Omental fat pad (tissue), 4 donors: ENCODE results near the gene TAS2R19. TPM values are rescaled to one million over a fixed set of nuclear protein-coding genes. Genes with fewer than 3 reads are reported as not detected.

ENCODE experiments used
- ATAC-seq: fragments of 150-250 bp; one replicate; pipeline ENCODE4 v1.9.1; 2016; ENCODE audit warnings: mild to moderate bottlenecking, moderate library complexity; ENCODE audit not compliant: low FRiP score
- DNase-seq: peaks from one replicate; pipeline ENCODE4 v3.0.0-alpha.2; 2019; ENCODE audit warnings: low spot score
- total RNA-seq, 4 donors: library from RNA; depleted of rRNA; stranded (reverse); fragments of >200 nt; gene quantifications; one replicate each; pipeline ENCODE4 v1.1.0, GENCODE V29; 2016
- TF ChIP-seq, protein P1 (sequence below), 3 donors: fragments of 450-650 bp; IDR thresholded peaks; one replicate each; pipeline ENCODE4 v1.5.1; 2016 to 2017; ENCODE audit warnings: antibody characterized with exemption in 3 of 3, mild to moderate bottlenecking in 3 of 3, moderate library complexity in 2 of 3

The TAS2R19 gene
- total RNA-seq, 4 donors from 2014 or later = 3.2 to 10.7 (median 7.1) TPM

DNA sequence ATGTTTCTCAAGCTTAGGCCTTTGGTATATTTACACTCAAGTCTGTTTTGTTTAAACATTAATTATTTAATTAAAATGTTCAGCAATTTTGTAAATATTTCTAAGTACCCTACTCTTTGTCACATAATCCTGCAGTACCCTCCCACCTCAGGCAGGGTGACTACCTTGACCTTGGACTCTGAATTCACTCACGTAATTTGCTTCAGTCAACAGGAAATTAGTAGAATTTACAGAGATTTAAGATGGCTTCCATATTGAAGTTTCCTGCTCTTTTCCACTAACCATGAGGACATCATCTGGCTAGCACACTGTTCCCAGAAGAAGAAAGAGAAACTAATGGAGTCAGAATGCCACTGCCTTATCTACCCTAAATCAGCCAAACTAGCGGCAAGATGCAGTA lies 967 bp upstream of the TAS2R19 start:
- DNase-seq = no peak
- TF ChIP-seq, protein P1, sequence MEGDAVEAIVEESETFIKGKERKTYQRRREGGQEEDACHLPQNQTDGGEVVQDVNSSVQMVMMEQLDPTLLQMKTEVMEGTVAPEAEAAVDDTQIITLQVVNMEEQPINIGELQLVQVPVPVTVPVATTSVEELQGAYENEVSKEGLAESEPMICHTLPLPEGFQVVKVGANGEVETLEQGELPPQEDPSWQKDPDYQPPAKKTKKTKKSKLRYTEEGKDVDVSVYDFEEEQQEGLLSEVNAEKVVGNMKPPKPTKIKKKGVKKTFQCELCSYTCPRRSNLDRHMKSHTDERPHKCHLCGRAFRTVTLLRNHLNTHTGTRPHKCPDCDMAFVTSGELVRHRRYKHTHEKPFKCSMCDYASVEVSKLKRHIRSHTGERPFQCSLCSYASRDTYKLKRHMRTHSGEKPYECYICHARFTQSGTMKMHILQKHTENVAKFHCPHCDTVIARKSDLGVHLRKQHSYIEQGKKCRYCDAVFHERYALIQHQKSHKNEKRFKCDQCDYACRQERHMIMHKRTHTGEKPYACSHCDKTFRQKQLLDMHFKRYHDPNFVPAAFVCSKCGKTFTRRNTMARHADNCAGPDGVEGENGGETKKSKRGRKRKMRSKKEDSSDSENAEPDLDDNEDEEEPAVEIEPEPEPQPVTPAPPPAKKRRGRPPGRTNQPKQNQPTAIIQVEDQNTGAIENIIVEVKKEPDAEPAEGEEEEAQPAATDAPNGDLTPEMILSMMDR (IDR thresholded peaks at IDR 0.05) = no peak
- ATAC-seq = no peak

DNA sequence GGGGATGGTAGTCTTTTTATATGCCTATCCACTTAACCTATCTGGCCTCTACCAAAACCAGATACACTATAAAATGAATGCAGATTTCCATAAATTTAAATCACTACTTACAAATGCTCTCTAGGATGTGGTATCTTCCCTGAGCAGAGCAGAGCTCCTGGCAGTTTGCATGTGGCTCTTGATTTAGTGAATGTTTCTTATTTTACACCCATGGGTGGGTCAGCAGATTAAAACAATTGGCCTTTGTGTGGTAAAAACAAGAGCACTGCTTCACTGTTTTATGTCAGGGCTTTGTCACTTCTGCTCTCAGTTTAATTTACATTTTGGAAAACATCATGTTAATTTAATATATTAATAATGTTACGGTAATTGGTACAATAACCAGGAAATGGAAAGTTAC lies 5.5 kb downstream of the TAS2R19 start:
- ATAC-seq (no peak), DNase-seq (no peak)
- TF ChIP-seq, protein P1 (IDR thresholded peaks at IDR 0.05) = no peak

DNA sequence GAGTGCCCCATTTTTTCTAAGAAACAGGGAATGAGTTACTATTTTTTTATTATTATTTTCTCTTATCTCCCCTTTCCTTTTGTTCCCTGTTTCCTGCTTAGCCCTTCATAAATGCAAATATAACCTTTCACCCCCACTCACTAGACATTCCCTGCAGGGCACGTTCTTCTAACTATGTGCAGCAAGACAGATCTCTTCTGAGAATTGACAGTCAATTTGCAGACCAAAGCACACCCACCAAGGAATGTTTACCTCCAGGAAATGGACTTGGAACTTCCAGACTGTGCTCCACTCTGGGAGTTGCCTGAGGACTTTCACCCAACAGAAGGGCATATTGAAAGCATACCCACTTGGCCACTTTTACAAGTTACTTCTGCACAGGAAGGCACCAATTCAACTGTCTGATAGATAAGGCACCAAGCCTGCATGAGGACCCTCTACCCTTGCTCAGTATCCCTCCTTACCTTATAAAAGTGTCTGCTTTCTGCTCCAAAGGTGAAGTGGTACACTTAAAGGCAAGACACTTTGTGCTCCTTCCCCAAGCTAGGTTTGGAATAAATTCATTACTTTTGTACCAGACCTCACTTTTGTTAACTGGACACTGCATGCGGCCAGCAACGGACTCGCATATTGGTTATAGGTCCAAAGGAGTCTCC lies 6.5 kb downstream of the TAS2R19 start:
- DNase-seq = no peak
- no peak for ATAC-seq
- TF ChIP-seq, protein P1 (IDR thresholded peaks at IDR 0.05) = no peak

DNA sequence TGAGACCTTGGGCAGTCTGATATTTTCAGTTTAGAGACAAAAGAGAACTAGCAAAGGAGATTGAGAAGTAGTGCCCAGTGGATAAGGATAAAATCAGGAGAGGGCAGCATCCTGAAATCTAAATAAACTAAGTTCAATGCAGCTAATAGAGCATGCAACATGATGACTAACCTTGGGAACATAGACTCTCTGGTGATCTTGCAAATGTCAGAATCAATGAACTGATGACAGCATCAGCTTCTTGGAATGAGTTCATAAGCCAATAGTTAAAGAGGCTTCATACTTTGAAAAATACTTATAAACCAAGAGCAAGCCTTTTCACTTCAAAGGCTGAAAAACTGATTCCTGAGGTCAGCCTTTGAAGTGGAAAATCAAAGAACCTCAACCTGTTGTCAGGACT lies 8.2 kb downstream of the TAS2R19 start:
- no peak for ATAC-seq
- no peak for DNase-seq
- TF ChIP-seq, protein P1 (IDR thresholded peaks at IDR 0.05) = no peak

DNA sequence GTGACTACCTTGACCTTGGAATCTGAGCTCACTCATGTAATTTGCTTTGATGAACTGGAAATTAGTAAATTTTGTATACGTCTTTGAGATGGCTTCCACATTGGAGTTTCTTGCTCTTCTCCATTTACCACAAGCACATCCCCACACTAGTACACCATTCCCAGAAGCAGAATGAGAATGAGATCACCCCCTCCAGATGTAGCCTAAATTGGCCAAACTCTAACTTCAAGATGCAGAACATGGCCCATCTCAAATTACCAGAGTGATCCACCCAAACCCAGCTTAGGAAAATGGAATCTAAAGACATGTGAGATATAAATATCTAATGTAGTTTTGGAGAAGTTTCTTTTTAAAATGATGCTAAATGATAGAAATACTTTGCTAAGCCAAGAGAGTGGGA lies 14.8 kb downstream of the TAS2R19 start:
- DNase-seq = no peak

DNA sequence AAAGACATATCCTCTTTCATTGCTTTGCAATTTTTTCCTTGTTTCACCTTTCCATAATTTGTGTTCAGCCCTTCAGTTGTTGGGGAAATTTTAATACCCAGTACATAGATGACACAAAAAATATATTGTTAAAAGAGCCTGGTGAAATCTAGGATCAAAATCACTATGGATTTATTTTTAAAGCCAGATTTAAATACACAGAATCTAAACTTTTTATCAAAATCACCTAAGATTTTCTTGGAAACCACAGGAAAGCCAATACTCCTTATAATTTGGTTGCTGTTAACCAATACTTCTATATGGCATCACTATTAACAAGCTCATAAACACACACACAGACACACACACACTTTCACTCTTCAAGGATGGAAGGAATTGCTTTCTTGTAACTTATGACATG lies 24.2 kb downstream of the TAS2R19 start, which contains the start of gene TAS2R20:
Gene TAS2R20 (minus strand): TSS at position 101 of the 400 bp plus-strand sequence. CDS start 429 bp downstream, outside the sequence.
- ATAC-seq (no peak), DNase-seq (no peak)
- TF ChIP-seq, protein P1 (IDR thresholded peaks at IDR 0.05) = no peak

More for the DNA sequence above, 14.8 kb downstream of the TAS2R19 start:
- ATAC-seq = no peak
- TF ChIP-seq, protein P1 (IDR thresholded peaks at IDR 0.05) = no peak

DNA sequence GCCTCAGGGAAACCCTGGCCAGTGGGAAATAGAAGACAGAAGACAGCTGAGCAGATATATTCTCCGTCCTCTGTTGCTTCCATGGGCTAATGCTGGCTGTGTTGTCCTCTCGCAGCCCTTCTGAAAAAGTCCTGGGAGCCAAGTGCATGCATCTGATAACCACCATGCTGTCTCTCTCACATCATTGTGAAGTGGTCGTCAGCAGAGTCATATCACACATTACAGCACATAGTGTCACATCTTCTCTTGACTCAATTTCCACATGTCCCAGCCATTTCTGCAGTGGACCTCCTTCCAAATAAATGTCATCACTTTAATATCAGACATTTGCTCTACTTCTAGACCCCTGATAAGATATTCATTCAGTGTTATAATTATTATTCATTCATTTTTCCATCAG lies 28.1 kb downstream of the TAS2R19 start:
- DNase-seq (no peak), ATAC-seq (no peak)
- TF ChIP-seq, protein P1 (IDR thresholded peaks at IDR 0.05) = no peak
